Neural cell (in vitro differentiated cells): ENCODE measurements around the gene BUB3. TPM values are rescaled to one million over a fixed set of nuclear protein-coding genes. Genes with fewer than 3 reads are reported as not detected.

Source experiments
- polyA plus RNA-seq: library from polyadenylated mRNA; depleted of rRNA; stranded (reverse); fragments of >200 nt; gene quantifications from 2 replicates; pipeline ENCODE4 v1.2.3, GENCODE V29; 2014

BUB3 gene
- polyA plus RNA-seq, 1 donor from 2014 or later: 162 TPM

Other genes with a start within 250 kb of the BUB3 start
- gene FAM24A, start 243.8 kb upstream of the BUB3 start, polyA plus RNA-seq: not detected in 2 replicates
- 23.7 and 25.8 TPM in 2 replicates for gene C10orf88, start 200.2 kb upstream of the BUB3 start, polyA plus RNA-seq
- gene PSTK, start 174.0 kb upstream of the BUB3 start, polyA plus RNA-seq: 21.0 and 27.1 TPM in 2 replicates
- gene IKZF5, start 145.6 kb upstream of the BUB3 start, polyA plus RNA-seq: 11.0 and 12.9 TPM in 2 replicates
- 20.3 and 21.7 TPM in 2 replicates for gene ACADSB, start 145.4 kb upstream of the BUB3 start, polyA plus RNA-seq
- gene HMX3, start 18.4 kb upstream of the BUB3 start, polyA plus RNA-seq: not detected in 2 replicates
- gene HMX2, start 6.3 kb upstream of the BUB3 start, polyA plus RNA-seq: not detected in 2 replicates